ENCODE measurements around the gene MAJIN. TPM values are rescaled to one million over a fixed set of nuclear protein-coding genes. Genes with fewer than 3 reads are reported as not detected.

MAJIN gene, protein sequence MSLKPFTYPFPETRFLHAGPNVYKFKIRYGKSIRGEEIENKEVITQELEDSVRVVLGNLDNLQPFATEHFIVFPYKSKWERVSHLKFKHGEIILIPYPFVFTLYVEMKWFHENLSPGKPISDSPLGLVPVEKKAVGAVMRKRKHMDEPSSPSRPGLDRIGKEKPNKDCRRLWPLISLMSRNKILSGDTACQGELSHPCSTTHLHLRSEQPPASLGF
- not detected in 2 replicates for polyA plus RNA-seq (2013)

DNA sequence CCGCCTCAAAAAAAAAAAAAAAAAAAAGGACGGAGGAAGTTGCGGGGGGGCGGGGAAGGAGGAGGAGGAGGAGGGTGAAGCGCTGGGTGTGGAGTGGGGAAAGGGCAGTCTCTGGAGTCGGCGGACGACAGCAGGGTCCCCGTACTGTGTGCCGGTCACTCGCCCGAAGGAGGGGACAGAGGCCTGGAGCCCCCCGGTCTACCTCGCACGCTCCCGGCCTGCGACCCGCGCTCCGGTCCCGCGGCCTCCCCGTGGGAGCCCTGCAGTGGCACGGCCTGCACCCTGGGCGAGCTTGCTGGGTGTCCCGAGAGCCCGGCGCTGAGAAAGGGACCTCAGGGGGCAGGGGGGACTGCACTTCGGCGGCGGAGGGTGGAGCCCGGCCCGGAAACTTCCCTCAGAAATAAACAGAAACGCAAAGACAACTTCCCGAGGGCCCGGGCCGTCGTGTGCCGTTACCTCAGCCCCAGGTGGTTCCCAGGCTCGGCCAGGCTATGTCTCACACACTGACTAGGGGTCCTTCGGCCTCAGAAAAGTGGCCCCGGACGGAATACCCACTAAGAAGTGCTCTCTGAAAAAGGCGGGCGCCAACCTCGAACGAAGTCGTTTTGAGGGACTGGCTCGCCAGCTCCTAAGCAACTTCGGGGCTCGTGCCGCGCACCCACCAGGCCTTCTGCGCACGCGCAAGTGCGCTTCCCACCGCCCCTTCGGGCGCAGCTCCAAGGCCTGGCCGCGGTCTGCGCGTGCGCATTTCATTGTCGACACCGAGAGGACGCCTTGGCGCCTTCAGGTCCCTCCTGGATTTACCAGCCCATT is at the start of gene MAJIN:
TSS of gene MAJIN (minus strand) at position 688 of the 813 bp plus-strand sequence. CDS start 12,703 bp downstream, outside the sequence.
- DNase-seq: peak; percentile 91 to 92
- no peak within 1 kb of the TSS for H3K23ac ChIP-seq (ENCODE audit: low read length)
- H3K18ac ChIP-seq (ENCODE audit: low read length): no peak within 1 kb of the TSS
- H2BK120ac ChIP-seq (ENCODE audit: insufficient read depth, low read length, poor library complexity): no peak within 1 kb of the TSS
- no peak within 1 kb of the TSS for H3K4me3 ChIP-seq (ENCODE audit: low read depth, low read length)
- H2BK5ac ChIP-seq (ENCODE audit: low read depth, low read length, poor library complexity): peak within 1 kb of the TSS; percentile 14
- no peak within 1 kb of the TSS for H3K14ac ChIP-seq (ENCODE audit: low read length)
- H3K4me1 ChIP-seq (ENCODE audit: control insufficient read depth in 1 of 2, insufficient read depth in 2 of 2, low read length in 2 of 2): no peaks in the 10 kb centered on the region
- H2AFZ ChIP-seq (ENCODE audit: insufficient read depth, low read length, poor library complexity): no peak within 1 kb of the TSS
- H3K4ac ChIP-seq (ENCODE audit: low read depth, low read length): no peak within 1 kb of the TSS
- no peak within 1 kb of the TSS for H4K12ac ChIP-seq (ENCODE audit: low read depth, low read length)
- H3K27ac ChIP-seq (ENCODE audit: low read depth, low read length): no peak within 1 kb of the TSS
- no peak within 1 kb of the TSS for H3K9ac ChIP-seq (ENCODE audit: low read length)
- peak within 1 kb of the TSS; percentile 4 for H3K4me2 ChIP-seq (ENCODE audit: low read length)
- WGBS (ENCODE audit: extremely low coverage, insufficient coverage, insufficient read length): no CpG with 5 or more reads among the region's 69 CpGs
- no peak within 1 kb of the TSS for H2BK12ac ChIP-seq (ENCODE audit: low read length)
- no peak within 1 kb of the TSS for H2AK5ac ChIP-seq (ENCODE audit: low read length)
- no peak within 1 kb of the TSS for H4K91ac ChIP-seq (ENCODE audit: low read depth, low read length)
- H3K9me3 ChIP-seq (ENCODE audit: insufficient read depth, low read depth, low read length): no peaks in the 10 kb centered on the region
- no peak within 1 kb of the TSS for H4K8ac ChIP-seq (ENCODE audit: low read depth, low read length)
- no peaks in the 10 kb centered on the region for H3K36me3 ChIP-seq (ENCODE audit: control insufficient read depth in 1 of 2, insufficient read depth in 2 of 2, low read length in 2 of 2)
- H3K79me2 ChIP-seq (ENCODE audit: control insufficient read depth, insufficient read depth, low read length, poor library complexity): no peaks in the 10 kb centered on the region
- no peaks in the 10 kb centered on the region for H3K79me1 ChIP-seq (ENCODE audit: low read length)
- no peaks in the 10 kb centered on the region for H3K27me3 ChIP-seq (ENCODE audit: insufficient read depth, low read length)

DNA sequence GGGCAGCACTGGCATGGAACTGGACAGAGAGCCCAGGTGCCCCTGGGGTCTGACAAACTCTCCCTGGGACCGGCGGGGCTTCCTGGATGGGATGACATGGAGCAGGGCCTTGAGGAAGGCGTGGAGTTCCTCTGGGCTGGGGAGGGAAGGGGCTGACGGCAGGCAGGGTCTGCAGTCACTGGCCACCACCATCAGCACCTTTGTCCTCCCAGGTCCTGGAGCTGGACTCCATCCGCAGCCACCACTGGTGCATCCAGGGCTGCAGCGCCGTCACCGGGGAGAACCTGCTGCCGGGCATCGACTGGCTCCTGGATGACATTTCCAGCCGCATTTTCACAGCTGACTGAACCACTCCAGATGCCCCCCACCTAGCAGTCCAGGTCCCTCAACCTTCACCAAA is 49.6 kb upstream of the MAJIN start:
- WGBS (ENCODE audit: extremely low coverage, insufficient coverage, insufficient read length): no CpG with 5 or more reads among the region's 11 CpGs
- no peak overlapping the region for H4K12ac ChIP-seq (ENCODE audit: low read depth, low read length)
- no peak overlapping the region for H2BK120ac ChIP-seq (ENCODE audit: insufficient read depth, low read length, poor library complexity)
- H2AFZ ChIP-seq (ENCODE audit: insufficient read depth, low read length, poor library complexity): no peak overlapping the region
- H3K4ac ChIP-seq (ENCODE audit: low read depth, low read length): no peak overlapping the region
- no peak overlapping the region for H3K4me2 ChIP-seq (ENCODE audit: low read length)
- H3K14ac ChIP-seq (ENCODE audit: low read length): no peak overlapping the region
- H3K9me3 ChIP-seq (ENCODE audit: insufficient read depth, low read depth, low read length): peaks cover 2% of the 10 kb centered on the region
- no peak overlapping the region for H3K9ac ChIP-seq (ENCODE audit: low read length)
- peaks cover 20 to 27% of the 10 kb centered on the region in 2 experiments for H3K36me3 ChIP-seq (ENCODE audit: control insufficient read depth in 1 of 2, insufficient read depth in 2 of 2, low read length in 2 of 2)
- H2AK5ac ChIP-seq (ENCODE audit: low read length): no peak overlapping the region
- no peak overlapping the region for H3K27ac ChIP-seq (ENCODE audit: low read depth, low read length)
- no peaks in the 10 kb centered on the region for H3K4me1 ChIP-seq (ENCODE audit: control insufficient read depth in 1 of 2, insufficient read depth in 2 of 2, low read length in 2 of 2)
- no peak overlapping the region for H3K4me3 ChIP-seq (ENCODE audit: low read depth, low read length)
- H3K79me1 ChIP-seq (ENCODE audit: low read length): no peaks in the 10 kb centered on the region
- H2BK5ac ChIP-seq (ENCODE audit: low read depth, low read length, poor library complexity): no peak overlapping the region
- no peak overlapping the region for H3K23ac ChIP-seq (ENCODE audit: low read length)
- no peak overlapping the region for H2BK12ac ChIP-seq (ENCODE audit: low read length)
- H4K8ac ChIP-seq (ENCODE audit: low read depth, low read length): no peak overlapping the region
- H4K91ac ChIP-seq (ENCODE audit: low read depth, low read length): no peak overlapping the region
- H3K27me3 ChIP-seq (ENCODE audit: insufficient read depth, low read length): no peaks in the 10 kb centered on the region
- no peaks in the 10 kb centered on the region for H3K79me2 ChIP-seq (ENCODE audit: control insufficient read depth, insufficient read depth, low read length, poor library complexity)
- H3K18ac ChIP-seq (ENCODE audit: low read length): no peak overlapping the region
- DNase-seq: no peak

DNA sequence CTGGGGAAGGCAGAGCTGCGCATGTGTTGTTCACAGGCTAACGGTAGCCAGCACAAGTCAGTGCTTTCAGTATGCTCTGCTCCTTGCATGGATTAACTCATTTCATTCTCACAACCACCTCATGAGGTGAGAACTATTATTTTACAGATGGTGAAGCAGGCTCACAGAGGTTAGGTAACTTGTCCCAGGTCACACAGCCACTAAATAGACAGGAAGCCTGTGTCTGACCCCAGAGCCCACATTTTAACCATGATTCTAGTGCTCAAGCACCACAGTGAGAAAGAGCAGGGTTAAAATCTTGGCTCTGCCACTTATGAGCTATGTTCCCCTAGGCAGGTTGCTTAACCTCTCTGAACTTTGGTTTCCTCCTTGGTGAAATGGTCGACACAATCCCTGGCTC is 49.1 kb upstream of the MAJIN start:
- no peak overlapping the region for H4K12ac ChIP-seq (ENCODE audit: low read depth, low read length)
- H3K4ac ChIP-seq (ENCODE audit: low read depth, low read length): no peak overlapping the region
- no peak overlapping the region for H3K4me3 ChIP-seq (ENCODE audit: low read depth, low read length)
- no peaks in the 10 kb centered on the region for H3K79me2 ChIP-seq (ENCODE audit: control insufficient read depth, insufficient read depth, low read length, poor library complexity)
- no peak overlapping the region for H4K91ac ChIP-seq (ENCODE audit: low read depth, low read length)
- no CpG with 5 or more reads among the region's 3 CpGs for WGBS (ENCODE audit: extremely low coverage, insufficient coverage, insufficient read length)
- no peak overlapping the region for H2BK12ac ChIP-seq (ENCODE audit: low read length)
- H4K8ac ChIP-seq (ENCODE audit: low read depth, low read length): no peak overlapping the region
- H3K9ac ChIP-seq (ENCODE audit: low read length): no peak overlapping the region
- H3K14ac ChIP-seq (ENCODE audit: low read length): no peak overlapping the region
- no peaks in the 10 kb centered on the region for H3K27me3 ChIP-seq (ENCODE audit: insufficient read depth, low read length)
- H2BK5ac ChIP-seq (ENCODE audit: low read depth, low read length, poor library complexity): no peak overlapping the region
- H3K23ac ChIP-seq (ENCODE audit: low read length): no peak overlapping the region
- no peaks in the 10 kb centered on the region for H3K79me1 ChIP-seq (ENCODE audit: low read length)
- H2AK5ac ChIP-seq (ENCODE audit: low read length): no peak overlapping the region
- H3K4me1 ChIP-seq (ENCODE audit: control insufficient read depth in 1 of 2, insufficient read depth in 2 of 2, low read length in 2 of 2): no peaks in the 10 kb centered on the region
- H3K4me2 ChIP-seq (ENCODE audit: low read length): no peak overlapping the region
- no peak overlapping the region for H2AFZ ChIP-seq (ENCODE audit: insufficient read depth, low read length, poor library complexity)
- peaks cover 20 to 28% of the 10 kb centered on the region in 2 experiments for H3K36me3 ChIP-seq (ENCODE audit: control insufficient read depth in 1 of 2, insufficient read depth in 2 of 2, low read length in 2 of 2)
- H3K27ac ChIP-seq (ENCODE audit: low read depth, low read length): no peak overlapping the region
- H2BK120ac ChIP-seq (ENCODE audit: insufficient read depth, low read length, poor library complexity): no peak overlapping the region
- DNase-seq: no peak
- H3K9me3 ChIP-seq (ENCODE audit: insufficient read depth, low read depth, low read length): peaks cover 2% of the 10 kb centered on the region
- H3K18ac ChIP-seq (ENCODE audit: low read length): no peak overlapping the region

DNA sequence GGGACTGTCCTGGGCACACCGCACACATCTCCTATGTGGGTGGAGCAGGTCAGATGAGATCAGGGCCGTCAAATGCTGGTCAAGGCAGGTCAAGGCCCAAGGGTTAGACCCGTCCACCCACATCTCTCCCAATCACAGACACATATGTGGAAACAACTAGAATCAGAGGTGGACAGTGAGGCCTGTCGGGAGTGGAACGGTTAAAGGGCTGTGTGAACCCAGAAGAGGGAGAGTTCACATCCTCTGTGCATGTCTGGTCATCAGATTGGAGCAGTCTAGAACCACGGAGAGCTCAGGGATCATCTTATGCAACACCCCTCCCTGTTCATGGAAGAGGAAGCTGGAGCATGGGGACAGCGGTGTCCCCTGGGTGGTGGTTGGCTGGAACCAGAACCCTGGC is 47.9 kb upstream of the MAJIN start:
- Histone ChIP-seq H2AFZ (ENCODE audit: insufficient read depth, low read length, poor library complexity) (no peak overlapping the region), H3K27me3 (ENCODE audit: insufficient read depth, low read length) (no peaks in the 10 kb centered on the region), H2BK5ac (ENCODE audit: low read depth, low read length, poor library complexity) (no peak overlapping the region), H2BK120ac (ENCODE audit: insufficient read depth, low read length, poor library complexity) (no peak overlapping the region), H3K36me3 (ENCODE audit: control insufficient read depth in 1 of 2, insufficient read depth in 2 of 2, low read length in 2 of 2) (peaks cover 20 to 28% of the 10 kb centered on the region in 2 experiments), H3K27ac (ENCODE audit: low read depth, low read length) (no peak overlapping the region), H3K4ac (ENCODE audit: low read depth, low read length) (no peak overlapping the region), H4K8ac (ENCODE audit: low read depth, low read length) (no peak overlapping the region), H3K23ac (ENCODE audit: low read length) (no peak overlapping the region), H3K4me2 (ENCODE audit: low read length) (no peak overlapping the region), H3K9ac (ENCODE audit: low read length) (no peak overlapping the region), H2BK12ac (ENCODE audit: low read length) (no peak overlapping the region), H3K9me3 (ENCODE audit: insufficient read depth, low read depth, low read length) (peaks cover 2% of the 10 kb centered on the region), H3K4me3 (ENCODE audit: low read depth, low read length) (no peak overlapping the region), H3K4me1 (ENCODE audit: control insufficient read depth in 1 of 2, insufficient read depth in 2 of 2, low read length in 2 of 2) (peaks cover under 1% of the 10 kb centered on the region in 2 experiments), H2AK5ac (ENCODE audit: low read length) (no peak overlapping the region), H3K18ac (ENCODE audit: low read length) (no peak overlapping the region), H3K79me1 (ENCODE audit: low read length) (no peaks in the 10 kb centered on the region), H4K91ac (ENCODE audit: low read depth, low read length) (no peak overlapping the region), H4K12ac (ENCODE audit: low read depth, low read length) (no peak overlapping the region), H3K79me2 (ENCODE audit: control insufficient read depth, insufficient read depth, low read length, poor library complexity) (no peaks in the 10 kb centered on the region), H3K14ac (ENCODE audit: low read length) (no peak overlapping the region)
- WGBS (ENCODE audit: extremely low coverage, insufficient coverage, insufficient read length): no CpG with 5 or more reads among the region's 7 CpGs
- DNase-seq: no peak

Data from trophoblast cell (in vitro differentiated cells and primary cell).